Measurements from ENCODE around the gene ANO4.

The ANO4 gene

GRCh38 chr12:100858656-100859055 is 64.1 kb downstream of the ANO4 start:
- DNase-seq (ENCODE audit: low read depth), result no peak
- no peak for TF ChIP-seq CTCF (IDR thresholded peaks at IDR 0.05; ENCODE audit: low read depth, low read length, missing control alignments)
- in situ Hi-C loops (cut with HindIII; ENCODE audit: low sequenced_read_pairs), result no loop called here
- no peak overlapping the region for H3K4me3 ChIP-seq (ENCODE audit: low read depth, low read length)

DNA sequence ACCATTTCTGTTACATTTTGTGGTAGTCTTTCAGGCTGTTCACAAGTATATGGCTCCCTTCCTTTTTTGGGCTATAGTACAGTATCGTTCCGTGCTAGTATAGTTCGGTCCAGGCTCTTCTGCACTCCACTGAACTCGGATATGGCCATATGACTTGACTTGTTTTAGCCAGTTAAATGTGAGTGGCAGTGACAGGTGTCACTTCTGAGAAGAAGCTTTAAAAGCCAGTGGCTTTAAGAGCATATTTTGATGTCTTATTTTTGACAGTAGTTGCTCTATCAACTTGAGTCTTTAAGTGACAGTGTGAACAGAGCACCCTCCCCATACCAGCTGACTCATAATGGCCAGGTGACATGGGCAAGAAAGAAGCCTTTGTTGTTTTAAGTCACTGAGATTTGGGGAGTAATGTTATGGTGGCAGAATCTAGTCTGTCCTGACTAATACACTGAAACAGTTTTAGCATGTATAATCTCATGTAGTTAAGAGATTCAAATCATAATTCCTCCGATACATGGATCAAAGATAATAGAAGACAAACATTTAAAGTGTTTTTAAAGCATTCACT is 64.6 kb downstream of the ANO4 start:
- no peak for TF ChIP-seq CTCF (IDR thresholded peaks at IDR 0.05; ENCODE audit: low read depth, low read length, missing control alignments)

GRCh38 chr12:100860611-100861010 is 66.0 kb downstream of the ANO4 start:
- no peak for TF ChIP-seq CTCF (IDR thresholded peaks at IDR 0.05; ENCODE audit: low read depth, low read length, missing control alignments)
- H3K4me3 ChIP-seq (ENCODE audit: low read depth, low read length), result no peak overlapping the region
- in situ Hi-C loops (cut with HindIII; ENCODE audit: low sequenced_read_pairs), result no loop called here
- no peak for DNase-seq (ENCODE audit: low read depth)

More for the DNA sequence above, 64.6 kb downstream of the ANO4 start:
- no peak overlapping the region for H3K4me3 ChIP-seq (ENCODE audit: low read depth, low read length)
- DNase-seq (ENCODE audit: low read depth), result no peak
- in situ Hi-C loops (cut with HindIII; ENCODE audit: low sequenced_read_pairs), result no loop called here

DNA sequence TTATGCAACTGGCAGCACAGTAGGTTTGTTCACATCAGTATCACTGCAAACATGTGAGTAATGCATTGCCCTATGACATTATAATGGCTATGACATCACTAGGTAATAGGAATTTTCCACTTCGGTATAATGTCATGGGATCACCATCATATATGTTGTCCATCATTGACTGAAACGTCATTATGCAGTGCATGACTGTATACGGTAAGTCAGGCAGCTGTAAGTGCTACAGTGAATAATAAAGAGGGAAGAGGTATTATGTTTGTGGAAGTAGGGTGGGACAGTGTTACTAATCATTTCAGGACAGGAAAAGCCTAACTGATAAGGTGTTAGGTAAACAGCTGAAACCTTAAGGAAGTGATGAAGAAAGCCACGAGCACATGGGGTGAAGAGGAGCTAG is 68.1 kb downstream of the ANO4 start:
- TF ChIP-seq CTCF (IDR thresholded peaks at IDR 0.05; ENCODE audit: low read depth, low read length, missing control alignments), result no peak
- in situ Hi-C loops (cut with HindIII; ENCODE audit: low sequenced_read_pairs), result no loop called here
- H3K4me3 ChIP-seq (ENCODE audit: low read depth, low read length), result no peak overlapping the region
- DNase-seq (ENCODE audit: low read depth), result no peak

DNA sequence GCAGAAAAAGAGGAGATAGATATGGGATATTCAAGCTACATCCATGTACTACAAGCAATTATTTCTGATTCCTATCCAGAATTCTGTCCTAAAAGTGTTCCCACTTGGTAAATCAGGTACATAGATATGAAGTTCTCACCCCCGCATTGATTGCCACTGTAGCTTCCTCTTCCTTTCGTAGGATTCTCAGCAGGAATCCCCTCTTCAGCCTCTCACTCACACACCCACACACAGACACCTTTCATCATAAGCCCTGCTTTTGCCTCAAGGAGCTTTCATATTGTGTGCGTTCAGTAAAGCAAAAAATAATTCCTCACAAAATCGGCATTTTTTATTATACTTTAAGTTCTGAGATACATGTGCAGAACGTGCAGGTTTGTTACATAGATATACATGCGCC is 69.8 kb downstream of the ANO4 start:
- DNase-seq (ENCODE audit: low read depth), result no peak
- in situ Hi-C loops (cut with HindIII; ENCODE audit: low sequenced_read_pairs), result no loop called here
- no peak overlapping the region for H3K4me3 ChIP-seq (ENCODE audit: low read depth, low read length)
- no peak for TF ChIP-seq CTCF (IDR thresholded peaks at IDR 0.05; ENCODE audit: low read depth, low read length, missing control alignments)

DNA sequence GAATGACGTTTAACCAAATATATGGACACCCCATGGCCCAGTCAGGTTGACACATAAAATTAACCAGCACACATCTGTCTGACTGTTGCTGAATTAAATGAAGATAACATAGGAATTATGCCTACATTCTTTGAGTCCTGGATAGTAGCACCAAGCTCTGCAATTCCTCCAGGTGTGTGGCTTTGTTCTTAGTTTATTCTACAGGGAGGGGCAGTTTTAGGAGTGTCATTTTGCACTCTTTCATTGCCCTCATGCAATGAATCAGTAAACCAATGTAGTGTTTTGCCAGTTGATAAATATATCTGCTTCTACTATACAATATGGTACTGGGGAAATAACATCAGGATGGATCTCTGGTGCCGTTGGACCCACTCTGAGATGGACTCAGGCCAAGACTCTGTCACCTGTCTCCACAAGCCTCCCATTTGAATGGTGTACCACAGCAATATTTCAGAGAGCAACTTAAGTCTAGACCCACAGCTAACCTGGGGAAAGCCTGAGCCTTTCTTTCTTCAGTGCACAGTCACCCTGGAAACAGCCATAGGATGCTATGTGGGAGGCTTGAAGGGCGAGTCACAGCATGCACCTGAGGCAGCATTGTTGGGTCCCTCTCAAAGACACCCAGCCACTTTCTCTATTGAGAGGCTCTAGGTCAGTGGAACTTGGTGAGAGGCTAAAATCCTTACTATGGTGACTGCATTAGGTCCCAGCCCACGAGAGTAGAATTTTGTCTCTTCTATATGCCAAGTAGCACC is 73.2 kb downstream of the ANO4 start:
- in situ Hi-C loops (cut with HindIII; ENCODE audit: low sequenced_read_pairs), result no loop called here
- no peak for DNase-seq (ENCODE audit: low read depth)
- no peak for TF ChIP-seq CTCF (IDR thresholded peaks at IDR 0.05; ENCODE audit: low read depth, low read length, missing control alignments)
- H3K4me3 ChIP-seq (ENCODE audit: low read depth, low read length), result no peak overlapping the region

Data from astrocyte of the cerebellum (primary cell).